Eye (tissue), 1 donor: ENCODE results near the gene PIP4K2A.

Source experiments
- DNase-seq: peaks from one replicate; pipeline ENCODE4 v3.0.0-alpha.2; 2015

Gene PIP4K2A

DNA sequence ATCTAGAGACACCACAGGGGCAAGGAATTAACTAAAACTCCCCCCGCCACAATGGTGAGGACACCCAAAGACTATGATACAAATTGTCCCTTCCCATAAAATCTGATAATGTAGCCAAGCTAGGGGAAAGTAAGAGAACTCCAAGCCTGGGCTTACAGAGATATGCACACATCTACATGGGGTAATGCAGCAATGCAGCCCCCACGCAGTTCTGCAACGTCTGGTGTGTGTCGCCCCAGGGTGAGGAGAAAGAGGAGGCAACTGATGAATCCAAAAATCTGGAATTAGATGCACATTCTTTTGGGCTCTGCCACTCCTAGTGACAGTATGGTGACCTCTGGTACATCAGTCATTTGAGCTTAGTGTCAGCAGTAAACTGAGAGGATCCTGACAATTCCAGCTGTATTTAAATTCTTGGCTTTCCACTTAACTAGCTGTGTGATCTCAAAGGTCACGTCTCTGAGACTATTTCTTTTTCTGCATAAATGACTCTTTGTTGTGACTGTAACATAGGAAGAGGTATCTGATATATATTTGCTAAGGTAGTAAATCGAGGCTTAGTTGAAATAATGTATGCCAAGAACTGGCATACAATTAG is 51.5 kb downstream of the PIP4K2A start:
- no peak for DNase-seq

GRCh38 chr10:22659866-22660265 is 54.5 kb downstream of the PIP4K2A start:
- no peak for DNase-seq

DNA sequence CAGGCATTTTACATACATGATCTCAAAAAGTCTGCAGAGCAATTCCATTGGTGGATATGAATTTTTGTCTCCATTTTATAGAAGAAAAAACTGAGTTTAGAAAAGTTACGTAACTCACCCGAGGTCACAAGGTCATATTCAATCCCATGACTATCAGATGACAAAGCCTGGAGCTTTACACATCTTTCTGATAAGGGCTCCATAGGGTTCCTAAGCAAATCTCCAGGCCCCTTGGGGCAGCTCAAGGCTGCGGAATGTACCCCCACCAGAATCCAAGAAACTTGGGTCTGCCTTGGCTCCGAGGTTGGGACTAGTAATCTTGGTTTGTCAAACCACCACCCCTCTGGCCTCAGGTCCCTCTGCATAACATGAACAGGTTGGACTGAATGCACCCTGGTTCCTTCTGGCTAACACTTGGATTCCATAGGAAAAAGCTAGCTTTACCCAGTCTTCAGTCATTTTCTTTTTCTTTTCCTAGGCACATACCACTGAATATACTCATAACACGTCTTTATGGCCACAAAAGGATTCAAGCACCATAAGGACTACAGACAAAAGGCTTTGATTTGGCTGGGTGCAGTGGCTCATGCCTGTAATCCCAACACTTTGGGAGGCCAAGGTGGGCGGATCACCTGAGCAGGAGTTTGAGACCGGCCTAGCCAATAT is 55.5 kb downstream of the PIP4K2A start:
- DNase-seq, result no peak

- no peak for DNase-seq
Measured at GRCh38 chr10:22657566-22658225, 56.7 kb downstream of the PIP4K2A start.

- DNase-seq, result no peak
Measured at GRCh38 chr10:22657024-22657423, 57.4 kb downstream of the PIP4K2A start.

DNA sequence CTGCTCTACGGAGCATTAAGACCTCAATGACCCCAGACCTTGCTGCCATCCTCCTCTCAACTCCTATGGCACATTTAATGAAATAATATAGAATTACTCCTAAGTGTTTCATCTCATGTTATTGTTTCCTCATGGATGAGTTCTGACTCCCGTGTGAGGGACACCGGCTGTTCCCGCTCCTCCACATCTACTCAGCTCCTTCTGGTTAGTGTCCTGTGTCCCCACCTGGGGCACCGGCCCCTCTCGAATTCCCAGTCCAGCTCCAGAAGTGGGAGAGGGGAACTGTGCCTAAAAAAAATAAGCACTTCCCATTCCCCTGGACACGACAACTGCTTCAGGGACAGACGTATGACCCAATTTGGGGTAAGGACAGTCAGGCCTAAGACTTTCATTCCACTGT is 58.3 kb downstream of the PIP4K2A start:
- no peak for DNase-seq

DNA sequence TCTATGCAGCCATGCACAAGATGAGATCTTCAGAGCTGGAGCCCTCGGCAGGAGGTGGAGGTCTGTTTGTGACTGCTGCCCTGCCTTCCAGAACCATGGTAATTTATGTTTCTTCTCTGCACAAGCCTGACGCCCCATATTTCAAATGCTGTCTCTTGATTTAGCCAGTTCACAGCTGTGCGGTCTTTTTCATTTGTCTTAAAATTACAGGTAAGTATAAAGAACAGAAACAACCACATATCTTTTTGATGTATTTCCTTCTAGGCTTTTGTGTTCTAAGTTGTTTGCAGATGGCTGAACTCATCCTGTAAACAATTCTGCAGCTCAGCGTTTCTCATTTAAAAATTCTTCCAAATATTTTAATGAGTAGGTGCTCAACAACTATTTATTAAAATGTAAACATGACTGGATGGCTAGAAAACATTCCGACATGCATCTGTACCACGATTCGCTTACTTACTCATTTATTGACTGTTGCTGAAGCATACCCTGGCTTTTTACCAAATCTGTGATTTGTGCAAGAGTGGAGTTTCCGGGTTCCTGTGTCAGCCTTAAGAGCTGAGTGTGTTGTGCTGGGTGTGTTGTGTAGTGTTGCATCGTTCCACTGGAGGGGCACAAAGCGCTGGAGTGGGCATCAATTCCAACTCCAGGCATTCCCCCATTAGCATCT is 58.9 kb downstream of the PIP4K2A start:
- no peak for DNase-seq

- DNase-seq, result no peak
Measured at GRCh38 chr10:22652988-22653481, 61.3 kb downstream of the PIP4K2A start.

- DNase-seq, result no peak
Measured at GRCh38 chr10:22651276-22651980, 63.0 kb downstream of the PIP4K2A start.

GRCh38 chr10:22649994-22650393 is 64.4 kb downstream of the PIP4K2A start:
- no peak for DNase-seq

- DNase-seq, result no peak
Measured at GRCh38 chr10:22649390-22649841, 65.0 kb downstream of the PIP4K2A start.

GRCh38 chr10:22648547-22648961 is 65.8 kb downstream of the PIP4K2A start:
- DNase-seq, result no peak

DNA sequence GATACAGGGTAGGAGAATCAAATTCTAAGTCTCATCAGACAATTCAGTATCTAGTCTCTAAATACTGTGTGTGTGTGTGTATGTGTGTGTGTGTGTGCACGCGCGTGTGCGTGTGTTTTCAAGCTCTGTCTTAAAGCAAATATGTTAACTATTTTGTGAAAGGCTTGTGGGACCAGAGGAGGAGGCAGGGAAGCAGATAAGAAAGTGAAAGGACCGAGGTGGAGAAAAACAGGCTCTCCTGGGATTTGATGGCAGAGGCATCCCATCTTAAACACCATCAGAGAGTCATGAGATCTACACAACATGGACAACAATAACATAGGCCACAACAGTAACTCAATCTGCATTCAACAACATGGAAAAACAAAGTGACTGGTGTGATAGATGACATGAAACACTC is 67.1 kb downstream of the PIP4K2A start:
- DNase-seq, result no peak

DNA sequence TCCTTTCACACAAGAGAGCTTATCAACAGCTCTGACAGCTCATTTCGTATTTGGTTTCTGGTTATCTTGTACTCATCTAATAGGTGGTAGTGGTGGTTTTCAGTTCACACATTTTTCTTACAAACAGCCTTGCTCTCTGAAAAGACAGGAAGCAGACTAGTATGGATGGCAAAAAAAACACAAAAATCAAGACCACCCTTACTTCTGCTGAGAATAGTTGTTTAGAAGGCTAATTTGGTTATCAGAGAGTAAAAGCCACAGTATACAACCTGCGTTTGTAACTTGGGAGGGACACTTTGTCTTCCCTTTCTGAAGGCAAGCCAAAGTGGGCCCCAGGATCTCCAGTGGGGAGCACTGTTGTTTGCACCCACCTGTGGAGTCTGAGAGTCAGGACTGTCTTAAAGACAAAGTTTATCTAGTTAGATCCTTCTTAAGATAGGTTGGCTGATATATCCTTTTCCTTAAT is 68.0 kb downstream of the PIP4K2A start:
- DNase-seq, result no peak

DNA sequence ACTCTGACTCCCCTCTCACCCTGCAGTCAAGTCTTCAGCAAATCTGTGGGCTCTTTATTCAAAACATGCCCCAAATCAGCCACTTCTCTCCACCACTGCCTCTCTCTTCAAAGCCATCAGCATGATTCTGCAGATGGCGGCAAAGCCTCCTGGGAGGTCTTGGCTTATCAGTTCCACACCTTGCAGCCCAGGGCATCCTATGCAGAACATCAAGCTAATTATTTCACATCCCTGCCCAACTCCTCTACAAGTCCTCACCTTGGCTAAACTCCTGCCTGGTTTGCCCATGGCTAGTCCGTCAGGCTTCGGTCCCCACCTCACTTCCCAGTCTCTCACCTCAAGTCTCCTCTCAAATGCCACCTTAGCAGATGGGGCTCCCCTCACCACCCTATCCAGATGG is 70.2 kb downstream of the PIP4K2A start:
- DNase-seq, result no peak

DNA sequence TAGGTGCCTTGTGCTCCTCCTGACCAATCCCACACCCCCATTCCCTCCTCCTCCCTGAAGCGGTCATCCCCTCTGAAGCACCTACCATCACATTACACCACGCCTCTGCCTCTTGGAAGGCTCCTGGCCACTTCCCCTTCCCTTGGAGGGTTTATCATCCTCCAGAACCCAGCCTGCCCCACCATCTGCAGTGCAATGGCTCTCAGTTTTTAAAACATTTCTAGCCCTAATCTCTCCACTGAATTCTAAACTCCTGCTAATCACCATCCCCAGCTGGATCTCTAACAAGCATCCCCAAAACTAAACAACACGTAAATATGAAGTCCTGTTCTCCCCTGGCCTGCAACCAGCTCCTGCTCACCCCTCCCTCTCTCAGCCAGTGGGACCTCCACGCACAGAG is 70.6 kb downstream of the PIP4K2A start:
- DNase-seq, result no peak

- DNase-seq, result no peak
Measured at GRCh38 chr10:22643116-22643515, 71.3 kb downstream of the PIP4K2A start.

GRCh38 chr10:22641743-22642142 is 72.6 kb downstream of the PIP4K2A start:
- no peak for DNase-seq

- DNase-seq, result peak; percentile 91
Measured at GRCh38 chr10:22640359-22640758, 74.0 kb downstream of the PIP4K2A start.

- no peak for DNase-seq
Measured at GRCh38 chr10:22638863-22639262, 75.5 kb downstream of the PIP4K2A start.

DNA sequence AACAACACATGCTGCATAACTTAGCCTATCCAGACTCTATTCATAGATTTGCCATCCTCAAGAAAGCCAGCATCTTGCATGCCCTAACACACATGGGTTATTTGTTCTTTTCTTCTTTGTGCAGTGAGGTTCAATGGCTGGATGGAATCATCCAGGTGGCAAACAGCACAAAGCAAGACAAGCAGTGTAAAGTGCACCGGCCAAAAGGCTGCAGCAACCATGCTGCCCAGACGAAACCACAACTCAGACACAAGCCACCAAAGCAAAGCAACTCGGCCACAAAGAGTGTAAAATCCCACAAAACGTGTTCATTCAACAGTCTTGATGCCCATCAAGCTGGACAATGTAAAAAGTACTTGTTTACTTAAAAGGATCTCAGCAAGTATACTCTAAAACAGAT is 76.9 kb downstream of the PIP4K2A start:
- no peak for DNase-seq

DNA sequence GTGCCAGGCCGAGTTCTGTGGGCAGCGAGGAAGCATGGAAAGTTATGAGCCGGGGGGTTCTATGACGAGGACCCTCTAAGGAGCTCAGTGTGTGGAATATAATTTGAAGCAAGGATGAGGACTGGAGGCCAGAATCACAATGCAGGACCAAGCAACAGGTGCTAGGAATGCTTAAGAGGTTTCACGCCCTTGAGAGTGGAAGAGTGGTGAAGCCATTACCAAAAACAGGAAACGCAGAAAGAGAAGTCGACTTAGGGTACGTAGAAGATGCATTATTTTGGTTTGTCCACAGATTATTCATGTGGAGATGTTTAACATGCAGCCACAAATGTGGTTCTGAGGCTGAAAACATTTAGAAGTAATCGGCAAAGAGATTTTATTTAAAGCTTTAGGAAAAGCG is 78.7 kb downstream of the PIP4K2A start:
- no peak for DNase-seq
